ENCODE data around the gene E2F2.

Gene E2F2

DNA sequence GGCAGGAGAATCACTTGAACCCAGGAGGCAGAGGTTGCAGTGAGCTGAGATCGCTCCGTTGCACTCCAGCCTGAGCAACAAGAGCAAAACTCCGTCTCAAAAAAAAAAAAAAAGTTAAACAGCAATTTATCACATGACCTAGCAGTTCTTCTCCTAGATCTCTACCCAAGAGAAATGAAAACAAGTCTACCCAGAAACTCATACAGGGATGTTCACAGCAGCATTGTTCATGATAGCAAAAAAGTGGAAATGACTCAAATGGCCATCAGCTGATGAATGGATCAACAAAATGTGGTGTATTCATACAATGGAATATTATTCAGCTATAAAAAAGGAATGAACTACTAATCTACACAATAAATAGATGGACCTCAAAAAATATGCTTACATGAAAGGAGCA lies 40.4 kb upstream of the E2F2 start:
- H3K4me3 ChIP-seq (ENCODE audit: low read depth in 1 of 5, low read length in 5 of 5): no peak overlapping the region
- H3K9ac ChIP-seq (ENCODE audit: low read length in 5 of 5): no peak overlapping the region
- no peak overlapping the region for H3K27ac ChIP-seq (ENCODE audit: low read depth, low read length)
- H3K9me3 ChIP-seq (ENCODE audit: control insufficient read depth in 5 of 5, low read length in 5 of 5): no peaks in the 10 kb centered on the region
- peaks cover 4 to 28% (median 13%) of the 10 kb centered on the region in 5 donors for H3K4me1 ChIP-seq (ENCODE audit: control insufficient read depth in 5 of 5, insufficient read depth in 5 of 5, low read length in 5 of 5)
- H3K36me3 ChIP-seq (ENCODE audit: control insufficient read depth in 5 of 5, insufficient read depth in 5 of 5, low read length in 5 of 5): no peaks in the 10 kb centered on the region
- H3K27me3 ChIP-seq (ENCODE audit: control insufficient read depth in 5 of 5, insufficient read depth in 4 of 5, low read length in 5 of 5): peaks cover 0 to 4% (median 0%) of the 10 kb centered on the region in 5 donors

DNA sequence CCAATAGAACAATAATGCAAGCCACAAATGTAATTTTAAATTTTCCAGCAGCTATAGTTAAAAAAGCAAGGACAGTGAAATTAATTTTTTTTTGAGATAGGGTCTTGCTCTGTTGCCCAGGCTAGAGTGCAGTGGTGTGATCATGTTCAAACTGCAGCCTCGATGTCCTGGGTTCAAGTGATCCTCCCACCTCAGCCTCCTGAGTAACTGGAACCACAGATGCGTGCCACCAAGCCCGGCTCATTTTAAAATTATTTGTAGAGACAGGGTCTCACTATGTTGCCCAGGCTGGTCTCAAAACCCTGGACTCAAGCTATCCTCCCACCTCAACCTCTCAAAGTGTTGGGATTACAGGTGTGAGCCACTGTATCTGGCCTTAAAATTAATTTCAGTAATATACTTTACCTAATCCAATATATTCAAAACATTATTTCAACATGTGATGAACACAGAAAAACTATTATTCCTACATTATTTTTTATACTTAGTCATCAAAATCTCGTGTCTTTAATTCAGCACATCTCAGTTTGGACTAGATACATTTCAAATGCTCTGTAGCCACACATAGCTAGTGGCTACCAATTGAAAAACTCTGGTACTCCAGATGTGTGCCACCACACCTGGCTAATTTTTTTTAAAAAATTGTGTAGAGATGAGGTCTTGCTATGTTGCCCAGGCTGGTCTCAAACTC lies 39.1 kb upstream of the E2F2 start:
- peaks cover 0 to 6% (median 0%) of the 10 kb centered on the region in 5 donors for H3K27me3 ChIP-seq (ENCODE audit: control insufficient read depth in 5 of 5, insufficient read depth in 4 of 5, low read length in 5 of 5)
- peaks cover 4 to 18% (median 10%) of the 10 kb centered on the region in 5 donors for H3K4me1 ChIP-seq (ENCODE audit: control insufficient read depth in 5 of 5, insufficient read depth in 5 of 5, low read length in 5 of 5)
- H3K4me3 ChIP-seq (ENCODE audit: low read depth in 1 of 5, low read length in 5 of 5): no peak overlapping the region
- no peak overlapping the region for H3K9ac ChIP-seq (ENCODE audit: low read length in 5 of 5)
- H3K36me3 ChIP-seq (ENCODE audit: control insufficient read depth in 5 of 5, insufficient read depth in 5 of 5, low read length in 5 of 5): no peaks in the 10 kb centered on the region
- no peak overlapping the region for H3K27ac ChIP-seq (ENCODE audit: low read depth, low read length)
- H3K9me3 ChIP-seq (ENCODE audit: control insufficient read depth in 5 of 5, low read length in 5 of 5): no peaks in the 10 kb centered on the region

DNA sequence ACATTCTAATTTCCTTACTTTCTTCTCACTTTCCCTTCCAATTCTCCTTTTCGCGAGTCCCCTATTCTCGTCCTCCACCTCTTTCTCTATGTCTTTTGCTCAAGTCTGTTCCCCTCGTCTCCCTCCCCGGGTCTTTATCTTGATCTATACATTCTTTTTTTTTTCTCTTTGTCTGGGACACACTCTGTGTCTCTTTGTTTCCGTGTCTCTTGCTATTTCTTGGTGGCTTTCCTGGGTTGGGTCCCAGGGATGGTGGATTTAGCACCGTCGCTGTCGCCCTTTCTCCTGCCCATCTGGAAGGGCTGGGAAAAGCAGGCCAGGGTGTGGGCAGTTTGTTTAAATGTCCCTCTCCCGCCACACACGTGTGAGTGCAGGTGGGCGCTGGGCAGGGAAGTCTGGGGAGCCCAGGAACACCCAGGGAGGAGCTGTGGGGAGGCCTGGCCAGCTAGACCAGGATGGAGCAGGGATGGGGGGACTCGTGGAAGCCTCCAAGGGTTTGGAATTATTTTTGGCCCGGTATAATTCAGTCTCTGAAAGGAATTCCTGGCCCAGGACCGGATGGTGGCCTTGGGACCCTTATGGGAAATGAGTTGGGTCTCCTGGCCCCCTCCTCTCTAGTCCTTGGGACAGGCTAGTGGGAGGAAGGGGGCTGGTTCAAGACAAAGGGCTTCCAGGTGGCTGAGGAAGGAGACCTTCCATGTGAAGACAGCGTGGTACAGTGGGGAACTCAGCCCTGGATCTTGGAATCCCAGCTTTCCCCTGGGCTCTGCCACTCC lies 37.8 kb upstream of the E2F2 start:
- Histone ChIP-seq H3K27me3 (ENCODE audit: control insufficient read depth in 5 of 5, insufficient read depth in 4 of 5, low read length in 5 of 5) (peaks cover 0 to 6% (median 0%) of the 10 kb centered on the region in 5 donors), H3K36me3 (ENCODE audit: control insufficient read depth in 5 of 5, insufficient read depth in 5 of 5, low read length in 5 of 5) (no peaks in the 10 kb centered on the region), H3K4me1 (ENCODE audit: control insufficient read depth in 5 of 5, insufficient read depth in 5 of 5, low read length in 5 of 5) (peaks cover 4 to 25% (median 10%) of the 10 kb centered on the region in 5 donors), H3K27ac (ENCODE audit: low read depth, low read length) (peak overlapping the region; percentile 65), H3K9me3 (ENCODE audit: control insufficient read depth in 5 of 5, low read length in 5 of 5) (no peaks in the 10 kb centered on the region), H3K9ac (ENCODE audit: low read length in 5 of 5) (peak overlapping the region; percentile 9 to 73 (median 56)), H3K4me3 (ENCODE audit: low read depth in 1 of 5, low read length in 5 of 5) (peak overlapping the region; percentile 48 to 68 (median 62))

DNA sequence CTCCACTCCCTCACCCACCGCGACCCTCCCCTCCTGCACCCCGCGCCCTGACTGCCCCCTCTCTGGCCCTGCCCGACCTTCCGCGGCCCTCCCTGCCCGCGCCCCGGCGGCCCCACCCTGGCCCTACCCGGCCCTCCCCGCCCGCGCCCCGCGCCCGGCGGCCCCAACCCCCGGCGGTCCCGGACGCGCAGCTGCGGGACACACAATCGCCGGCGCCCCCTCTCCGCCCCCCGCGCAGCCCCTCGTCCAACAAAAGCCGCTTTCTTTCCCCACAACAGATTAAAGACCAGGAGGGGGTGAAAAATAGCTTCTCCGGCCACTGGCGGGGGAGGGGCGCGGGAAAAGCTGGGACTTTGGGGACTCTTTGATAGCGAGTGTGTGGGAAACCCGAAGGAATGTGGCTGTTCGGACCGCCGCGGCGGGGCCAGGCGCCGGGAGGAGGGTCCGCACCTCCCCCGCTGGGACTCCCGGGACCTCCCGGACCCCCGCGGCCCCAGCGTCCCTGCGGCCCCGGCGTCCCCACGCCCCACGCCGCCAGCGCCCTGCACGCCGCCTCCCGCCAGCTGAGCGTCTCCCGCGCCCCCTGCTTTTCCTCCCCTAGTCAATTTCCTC lies 37.1 kb upstream of the E2F2 start:
- Histone ChIP-seq H3K4me3 (ENCODE audit: low read depth in 1 of 5, low read length in 5 of 5) (peak overlapping the region; percentile 48 to 68 (median 62)), H3K9ac (ENCODE audit: low read length in 5 of 5) (peak overlapping the region; percentile 9 to 73 (median 56)), H3K4me1 (ENCODE audit: control insufficient read depth in 5 of 5, insufficient read depth in 5 of 5, low read length in 5 of 5) (peaks cover 4 to 32% (median 10%) of the 10 kb centered on the region in 5 donors), H3K9me3 (ENCODE audit: control insufficient read depth in 5 of 5, low read length in 5 of 5) (no peaks in the 10 kb centered on the region), H3K36me3 (ENCODE audit: control insufficient read depth in 5 of 5, insufficient read depth in 5 of 5, low read length in 5 of 5) (no peaks in the 10 kb centered on the region), H3K27me3 (ENCODE audit: control insufficient read depth in 5 of 5, insufficient read depth in 4 of 5, low read length in 5 of 5) (peaks cover 0 to 6% (median 0%) of the 10 kb centered on the region in 5 donors), H3K27ac (ENCODE audit: low read depth, low read length) (peak overlapping the region; percentile 65)

DNA sequence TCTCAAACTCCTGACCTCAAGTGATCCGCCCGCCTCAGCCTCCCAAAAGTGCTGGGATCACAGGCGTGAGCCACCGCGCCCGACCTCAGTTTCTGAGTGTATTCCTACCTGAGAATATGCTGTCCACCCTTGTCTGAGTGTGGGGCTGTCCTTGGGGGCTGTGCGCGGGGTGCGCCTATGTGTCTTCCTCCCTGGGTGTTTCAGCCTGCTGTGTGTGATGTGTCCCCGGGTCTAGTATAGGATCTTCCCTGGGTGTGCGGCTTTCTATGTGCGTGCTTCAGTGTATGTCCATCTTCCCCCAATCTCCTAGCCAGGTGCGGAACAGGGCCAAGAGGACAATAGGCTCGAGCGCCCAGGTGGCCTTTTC lies 36.6 kb upstream of the E2F2 start:
- Histone ChIP-seq H3K27me3 (ENCODE audit: control insufficient read depth in 5 of 5, insufficient read depth in 4 of 5, low read length in 5 of 5) (peaks cover 0 to 6% (median 0%) of the 10 kb centered on the region in 5 donors), H3K36me3 (ENCODE audit: control insufficient read depth in 5 of 5, insufficient read depth in 5 of 5, low read length in 5 of 5) (no peaks in the 10 kb centered on the region), H3K27ac (ENCODE audit: low read depth, low read length) (no peak overlapping the region), H3K4me1 (ENCODE audit: control insufficient read depth in 5 of 5, insufficient read depth in 5 of 5, low read length in 5 of 5) (peaks cover 4 to 36% (median 14%) of the 10 kb centered on the region in 5 donors), H3K9ac (ENCODE audit: low read length in 5 of 5) (no peak overlapping the region), H3K4me3 (ENCODE audit: low read depth in 1 of 5, low read length in 5 of 5) (peak overlapping the region in 4 of 5 donors; percentile 11 to 68 (median 54)), H3K9me3 (ENCODE audit: control insufficient read depth in 5 of 5, low read length in 5 of 5) (no peaks in the 10 kb centered on the region)

DNA sequence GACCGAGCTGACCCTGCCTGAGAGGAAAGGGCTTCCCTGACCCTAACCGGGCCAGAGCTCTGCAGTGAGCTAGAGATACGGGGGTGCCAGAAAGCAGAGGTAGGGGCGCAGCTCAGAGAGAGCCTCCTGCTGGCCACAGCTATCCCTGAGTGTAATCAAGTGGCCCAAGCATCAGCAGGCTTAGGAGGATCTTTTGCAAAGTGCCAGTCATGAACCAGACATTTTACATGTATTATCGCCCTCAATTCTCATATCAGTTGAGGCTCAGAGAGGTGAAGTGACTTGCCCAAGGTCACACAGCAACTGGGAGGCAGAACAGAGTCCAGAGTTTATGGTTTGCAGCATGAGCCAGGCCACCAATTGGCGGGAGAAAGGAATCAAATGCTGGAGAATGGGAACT lies 35.3 kb upstream of the E2F2 start:
- Histone ChIP-seq H3K9me3 (ENCODE audit: control insufficient read depth in 5 of 5, low read length in 5 of 5) (no peaks in the 10 kb centered on the region), H3K9ac (ENCODE audit: low read length in 5 of 5) (no peak overlapping the region), H3K36me3 (ENCODE audit: control insufficient read depth in 5 of 5, insufficient read depth in 5 of 5, low read length in 5 of 5) (no peaks in the 10 kb centered on the region), H3K4me1 (ENCODE audit: control insufficient read depth in 5 of 5, insufficient read depth in 5 of 5, low read length in 5 of 5) (peaks cover 12 to 45% (median 24%) of the 10 kb centered on the region in 5 donors), H3K4me3 (ENCODE audit: low read depth in 1 of 5, low read length in 5 of 5) (no peak overlapping the region), H3K27me3 (ENCODE audit: control insufficient read depth in 5 of 5, insufficient read depth in 4 of 5, low read length in 5 of 5) (peaks cover 0 to 9% (median 0%) of the 10 kb centered on the region in 5 donors), H3K27ac (ENCODE audit: low read depth, low read length) (peak overlapping the region; percentile 9)

DNA sequence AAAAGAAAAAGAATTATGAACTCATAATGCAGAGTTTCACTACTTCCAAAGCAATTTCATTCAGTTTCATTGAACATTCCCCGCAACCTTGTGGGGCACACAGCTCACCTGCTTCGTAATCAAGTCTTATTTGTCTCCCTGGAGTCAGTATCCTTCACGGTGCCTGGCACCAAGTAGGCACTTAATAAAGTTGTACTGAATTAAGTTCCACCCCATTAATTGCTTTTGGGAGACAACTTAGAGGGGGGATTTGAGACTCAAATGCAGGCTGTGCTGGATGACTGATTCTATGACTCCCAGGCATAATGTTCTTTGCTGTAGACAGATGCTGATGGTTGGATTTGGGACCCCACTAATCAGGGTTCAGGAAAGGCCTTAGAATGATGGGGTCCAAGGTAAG lies 34.7 kb upstream of the E2F2 start:
- no peaks in the 10 kb centered on the region for H3K9me3 ChIP-seq (ENCODE audit: control insufficient read depth in 5 of 5, low read length in 5 of 5)
- no peak overlapping the region for H3K27ac ChIP-seq (ENCODE audit: low read depth, low read length)
- H3K36me3 ChIP-seq (ENCODE audit: control insufficient read depth in 5 of 5, insufficient read depth in 5 of 5, low read length in 5 of 5): no peaks in the 10 kb centered on the region
- H3K4me1 ChIP-seq (ENCODE audit: control insufficient read depth in 5 of 5, insufficient read depth in 5 of 5, low read length in 5 of 5): peaks cover 17 to 50% (median 30%) of the 10 kb centered on the region in 5 donors
- no peak overlapping the region for H3K9ac ChIP-seq (ENCODE audit: low read length in 5 of 5)
- H3K4me3 ChIP-seq (ENCODE audit: low read depth in 1 of 5, low read length in 5 of 5): no peak overlapping the region
- peaks cover 0 to 9% (median 0%) of the 10 kb centered on the region in 5 donors for H3K27me3 ChIP-seq (ENCODE audit: control insufficient read depth in 5 of 5, insufficient read depth in 4 of 5, low read length in 5 of 5)

DNA sequence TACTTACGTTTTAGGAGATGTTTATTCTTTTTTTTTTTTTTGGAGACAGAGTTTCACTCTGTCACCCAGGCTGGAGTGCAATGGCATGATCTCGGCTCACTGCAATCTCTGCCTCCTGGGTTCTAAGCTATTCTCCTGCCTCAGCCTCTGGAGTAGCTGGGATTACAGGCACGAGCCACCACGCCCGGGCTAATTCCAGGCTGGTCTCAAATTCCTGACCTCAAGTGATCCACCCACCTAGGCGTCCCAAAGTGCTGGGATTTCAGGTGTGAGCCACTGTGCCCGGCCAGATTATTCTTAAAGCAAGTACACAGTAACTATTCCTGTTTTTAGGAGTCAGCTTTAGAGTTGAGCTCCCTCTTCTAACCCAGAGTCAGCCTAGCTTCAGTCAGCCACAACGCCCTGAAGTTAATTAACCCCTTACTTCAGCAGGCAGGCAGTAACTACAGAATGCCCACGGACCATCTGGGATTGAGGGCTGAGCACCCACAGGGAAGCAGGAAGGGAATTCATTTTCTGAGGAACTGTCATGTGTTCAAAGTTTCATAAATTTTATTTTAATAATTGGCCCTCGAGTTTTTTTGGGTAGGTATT lies 33.6 kb upstream of the E2F2 start:
- Histone ChIP-seq H3K9ac (ENCODE audit: low read length in 5 of 5) (no peak overlapping the region), H3K9me3 (ENCODE audit: control insufficient read depth in 5 of 5, low read length in 5 of 5) (no peaks in the 10 kb centered on the region), H3K4me1 (ENCODE audit: control insufficient read depth in 5 of 5, insufficient read depth in 5 of 5, low read length in 5 of 5) (peaks cover 17 to 61% (median 39%) of the 10 kb centered on the region in 5 donors), H3K27me3 (ENCODE audit: control insufficient read depth in 5 of 5, insufficient read depth in 4 of 5, low read length in 5 of 5) (peaks cover 0 to 9% (median 0%) of the 10 kb centered on the region in 5 donors), H3K27ac (ENCODE audit: low read depth, low read length) (peak overlapping the region; percentile 37), H3K36me3 (ENCODE audit: control insufficient read depth in 5 of 5, insufficient read depth in 5 of 5, low read length in 5 of 5) (no peaks in the 10 kb centered on the region), H3K4me3 (ENCODE audit: low read depth in 1 of 5, low read length in 5 of 5) (no peak overlapping the region)

DNA sequence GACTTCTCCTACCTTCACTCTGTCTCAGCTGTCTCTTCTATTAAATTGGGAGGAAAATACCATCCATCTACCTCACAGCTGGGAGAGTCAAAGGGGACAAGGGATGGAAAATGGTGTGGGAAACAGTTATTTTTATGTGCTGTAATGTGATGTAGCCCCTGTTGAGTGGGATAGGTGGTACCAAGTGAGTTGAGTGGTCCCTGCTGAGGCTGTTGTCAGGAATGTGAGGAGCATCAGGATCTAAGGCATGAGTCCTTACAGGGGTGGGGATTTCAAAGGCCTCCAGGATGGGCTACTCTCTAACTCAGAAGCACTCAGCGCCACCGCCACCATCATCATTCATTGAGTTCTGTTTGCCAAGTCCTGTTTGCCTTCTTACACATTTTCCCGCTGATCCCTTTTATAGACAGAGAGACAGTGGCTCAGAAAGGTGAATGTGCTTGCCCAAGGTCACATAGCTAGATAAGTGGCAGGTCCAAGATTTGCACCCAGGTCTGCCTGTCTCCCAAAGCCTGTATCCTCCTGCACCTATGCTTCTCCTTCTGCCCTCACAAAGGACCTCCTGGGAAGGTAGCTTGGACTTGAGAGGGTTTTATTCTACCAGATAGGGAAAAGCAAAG lies 32.8 kb upstream of the E2F2 start:
- H3K9ac ChIP-seq (ENCODE audit: low read length in 5 of 5): peak overlapping the region in 1 of 5 donors; percentile 48
- H3K27me3 ChIP-seq (ENCODE audit: control insufficient read depth in 5 of 5, insufficient read depth in 4 of 5, low read length in 5 of 5): peaks cover 0 to 5% (median 0%) of the 10 kb centered on the region in 5 donors
- no peaks in the 10 kb centered on the region for H3K36me3 ChIP-seq (ENCODE audit: control insufficient read depth in 5 of 5, insufficient read depth in 5 of 5, low read length in 5 of 5)
- peaks cover 15 to 58% (median 41%) of the 10 kb centered on the region in 5 donors for H3K4me1 ChIP-seq (ENCODE audit: control insufficient read depth in 5 of 5, insufficient read depth in 5 of 5, low read length in 5 of 5)
- peak overlapping the region; percentile 96 for H3K27ac ChIP-seq (ENCODE audit: low read depth, low read length)
- no peak overlapping the region for H3K4me3 ChIP-seq (ENCODE audit: low read depth in 1 of 5, low read length in 5 of 5)
- H3K9me3 ChIP-seq (ENCODE audit: control insufficient read depth in 5 of 5, low read length in 5 of 5): no peaks in the 10 kb centered on the region
